H1 (cell line): ENCODE measurements around the gene CGREF1. TPM values are rescaled to one million over a fixed set of nuclear protein-coding genes. Genes with fewer than 3 reads are reported as not detected.

ENCODE experiments used
- ATF3 ChIP-seq: IDR thresholded peaks from 2 replicates; pipeline ENCODE4 v1.6.1; 2011; ENCODE audit warnings: low read depth, mild to moderate bottlenecking, low read length; ENCODE audit not compliant: insufficient read depth
- HDAC2 ChIP-seq, 2 experiments: fragments of 300-600 bp in 1 of 2; sonication (generic) in 1 of 2; IDR thresholded peaks; 2 replicates each; pipeline ENCODE4 v1.6.1; 2011 to 2012; ENCODE audit warnings: low read depth in 2 of 2, low read length in 2 of 2, mild to moderate bottlenecking in 2 of 2, moderate library complexity in 2 of 2, borderline replicate concordance in 1 of 2, inconsistent platforms in 1 of 2
- RXRA ChIP-seq: IDR thresholded peaks from 2 replicates; pipeline ENCODE4 v1.6.1; 2011; ENCODE audit warnings: low read depth, mild to moderate bottlenecking, low read length, moderate library complexity; ENCODE audit not compliant: insufficient read depth
- polyA plus RNA-seq, 7 experiments: library from polyadenylated mRNA; depleted of rRNA in 3 of 7; stranded (reverse) in 5 of 7; unstranded in 2 of 7; fragments of >200 nt in 5 of 7; fragments of 200-250 nt in 2 of 7; gene quantifications; 1 replicate in 5 of 7; 2 replicates in 1 of 7; 4 replicates in 1 of 7; pipeline versions ENCODE4 v1.2.1 to v1.2.3, GENCODE V29; 2011 to 2013; ENCODE audit warnings: missing spikeins in 2 of 7, mixed read lengths in 2 of 7
- total RNA-seq: library from RNA; stranded (reverse); fragmentation: NEBNext Ultra II Directional; extraction: Animal tissue kit (Norgen Biotek cat#: 25700); gene quantifications from 2 replicates; pipeline ENCODE4 v1.2.1, GENCODE V29; 2021

CGREF1 gene
- total and polyA plus RNA-seq, 2 of the 8 experiments (the other 6 are each of a cell fraction or from before 2014, with no cell fraction given) = 2.5 to 3.4 TPM

- no peak for TF ChIP-seq RXRA
- TF ChIP-seq ATF3 = no peak
- TF ChIP-seq HDAC2 (IDR thresholded peaks at IDR 0.05; ENCODE audit: borderline replicate concordance in 1 of 2, low read depth in 2 of 2, low read length in 2 of 2) = no peak
These were observed 36.8 kb downstream of the CGREF1 start (continued) for GRCh38 chr2:27081984-27082772.
